ENCODE measurements around the gene EPB41L1. TPM values are rescaled to one million over a fixed set of nuclear protein-coding genes. Genes with fewer than 3 reads are reported as not detected.

EPB41L1 gene
- total RNA-seq = under 1 TPM in 2 of 3 donors, not detected in 1; 0.21 to 0.29 TPM
- 0.23 TPM for total RNA-seq (2013)

GRCh38 chr20:36154700-36155628 is at the start of gene EPB41L1:
TSS of gene EPB41L1 (plus strand) at chr20:36154740. CDS start at chr20:36173778, 19,038 bp downstream.
- no peaks in the 10 kb centered on the region for H3K9me3 ChIP-seq (ENCODE audit: control insufficient read depth, insufficient read depth, low read length)
- TF ChIP-seq CTCF (IDR thresholded peaks at IDR 0.05) = no peak
- DNase-seq = peak in 1 of 2 donors; percentile 37
- H3K27me3 Mint-ChIP-seq (ENCODE audit: low read depth in 2 of 2) = peaks cover 11 to 15% of the 10 kb centered on the region in 2 donors
- 20% methylated on average over 51 of the region's 51 CpGs for WGBS (ENCODE audit: insufficient coverage)
- H3K4me1 ChIP-seq (ENCODE audit: control insufficient read depth, insufficient read depth, low read length) = peaks cover 13% of the 10 kb centered on the region
- peaks cover 0 to 7% of the 10 kb centered on the region in 2 donors for H3K4me1 Mint-ChIP-seq
- no peaks in the 10 kb centered on the region for H3K36me3 ChIP-seq (ENCODE audit: control insufficient read depth, insufficient read depth, low read length)
- H3K9me3 Mint-ChIP-seq = no peaks in the 10 kb centered on the region
- H3K27me3 ChIP-seq (ENCODE audit: control insufficient read depth, insufficient read depth, low read length) = peaks cover 14% of the 10 kb centered on the region
- no peak within 1 kb of the TSS for H3K27ac ChIP-seq (ENCODE audit: low read length)
- peak within 1 kb of the TSS; percentile 68 for H3K4me3 Mint-ChIP-seq
- H3K36me3 Mint-ChIP-seq = no peaks in the 10 kb centered on the region
- no peak for ATAC-seq
- H3K27ac Mint-ChIP-seq = no peak within 1 kb of the TSS
- H3K4me3 ChIP-seq (ENCODE audit: low read length) = no peak within 1 kb of the TSS
- intact Hi-C loops (cut with micrococcal nuclease) = no loop called here

DNA sequence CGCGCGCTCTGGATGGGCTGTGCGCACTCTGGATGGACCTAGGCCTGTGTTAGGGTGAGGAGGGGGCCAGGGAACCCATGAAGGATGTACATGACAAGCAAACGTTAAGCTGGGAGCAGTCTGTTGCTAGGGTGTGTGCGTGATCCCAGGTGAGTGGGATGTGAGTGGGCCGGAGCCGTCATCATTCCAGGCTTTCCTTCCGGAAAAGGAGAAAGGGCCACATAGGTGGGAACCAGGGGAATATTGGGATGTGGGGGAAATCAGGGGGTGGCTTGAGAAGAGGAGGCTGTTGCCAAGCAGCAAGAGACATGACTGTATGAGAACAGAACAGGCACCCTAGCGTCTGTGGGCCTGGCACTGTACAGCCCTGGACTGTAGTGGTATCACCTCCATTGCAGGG is 49.7 kb upstream of the EPB41L1 start:
- WGBS (ENCODE audit: insufficient coverage) = 94% methylated on average over 10 of the region's 10 CpGs

DNA sequence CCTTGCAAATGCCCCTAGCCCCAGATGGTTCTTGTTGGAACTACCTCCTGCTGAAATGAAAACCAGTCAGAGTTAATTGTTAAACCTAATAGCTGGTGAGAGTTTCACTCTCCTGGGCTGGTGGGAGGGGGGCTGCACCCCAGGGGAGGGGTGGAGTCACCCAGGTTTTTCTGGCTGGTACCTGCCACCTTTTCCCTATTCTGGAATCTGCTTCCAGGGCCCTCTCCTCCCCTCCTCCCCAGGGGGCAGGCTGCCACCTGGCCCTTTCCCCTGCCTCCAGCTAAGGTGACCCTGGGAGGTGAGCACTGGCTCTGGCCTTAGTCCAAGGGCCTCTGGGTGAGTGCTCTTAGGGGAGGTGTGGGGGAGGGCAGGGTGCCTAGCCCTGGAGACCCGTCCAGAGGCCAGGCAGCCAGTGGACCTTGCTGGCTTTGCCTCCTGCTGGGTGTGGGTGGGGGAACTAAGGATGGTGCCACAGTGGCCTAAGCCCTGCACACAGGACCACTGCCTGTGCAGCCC is 48.8 kb upstream of the EPB41L1 start:
- no peaks in the 10 kb centered on the region for H3K9me3 ChIP-seq (ENCODE audit: control insufficient read depth, insufficient read depth, low read length)
- Mint-ChIP-seq H3K36me3 (no peaks in the 10 kb centered on the region), H3K27me3 (ENCODE audit: low read depth in 2 of 2) (peaks cover 0 to 13% of the 10 kb centered on the region in 2 donors), H3K27ac (no peak overlapping the region), H3K9me3 (no peaks in the 10 kb centered on the region), H3K4me1 (no peaks in the 10 kb centered on the region), H3K4me3 (no peak overlapping the region)
- no peaks in the 10 kb centered on the region for H3K4me1 ChIP-seq (ENCODE audit: control insufficient read depth, insufficient read depth, low read length)
- WGBS (ENCODE audit: insufficient coverage) = 62% methylated on average over 1 of the region's 1 CpG
- intact Hi-C loops (cut with micrococcal nuclease) = no loop called here
- ATAC-seq (no peak), DNase-seq (no peak)
- no peak overlapping the region for H3K27ac ChIP-seq (ENCODE audit: low read length)
- no peak for TF ChIP-seq CTCF (IDR thresholded peaks at IDR 0.05)
- no peaks in the 10 kb centered on the region for H3K36me3 ChIP-seq (ENCODE audit: control insufficient read depth, insufficient read depth, low read length)
- H3K27me3 ChIP-seq (ENCODE audit: control insufficient read depth, insufficient read depth, low read length) = no peaks in the 10 kb centered on the region
- no peak overlapping the region for H3K4me3 ChIP-seq (ENCODE audit: low read length)

More for the DNA sequence above, 49.7 kb upstream of the EPB41L1 start:
- intact Hi-C loops (cut with micrococcal nuclease) = no loop called here
- no peaks in the 10 kb centered on the region for H3K36me3 ChIP-seq (ENCODE audit: control insufficient read depth, insufficient read depth, low read length)
- H3K9me3 Mint-ChIP-seq = no peaks in the 10 kb centered on the region
- DNase-seq = no peak
- peaks cover 0 to 13% of the 10 kb centered on the region in 2 donors for H3K27me3 Mint-ChIP-seq (ENCODE audit: low read depth in 2 of 2)
- no peaks in the 10 kb centered on the region for H3K27me3 ChIP-seq (ENCODE audit: control insufficient read depth, insufficient read depth, low read length)
- no peak for ATAC-seq
- no peak overlapping the region for H3K4me3 Mint-ChIP-seq
- H3K4me3 ChIP-seq (ENCODE audit: low read length) = no peak overlapping the region
- TF ChIP-seq CTCF (IDR thresholded peaks at IDR 0.05) = no peak
- no peak overlapping the region for H3K27ac Mint-ChIP-seq
- no peaks in the 10 kb centered on the region for H3K4me1 ChIP-seq (ENCODE audit: control insufficient read depth, insufficient read depth, low read length)
- no peaks in the 10 kb centered on the region for H3K9me3 ChIP-seq (ENCODE audit: control insufficient read depth, insufficient read depth, low read length)
- H3K4me1 Mint-ChIP-seq = no peaks in the 10 kb centered on the region
- no peak overlapping the region for H3K27ac ChIP-seq (ENCODE audit: low read length)
- no peaks in the 10 kb centered on the region for H3K36me3 Mint-ChIP-seq

All from natural killer cell (primary cell).